Measurements from ENCODE around the gene PPAN.

GRCh38 chr19:10092648-10093294, 13.4 kb upstream of the PPAN start:
- no peak for TF ChIP-seq CTCF (IDR thresholded peaks at IDR 0.05; ENCODE audit: low read depth, low read length)
- TF ChIP-seq MAX (IDR thresholded peaks at IDR 0.05; ENCODE audit: low read depth, low read length), result no peak
- TF ChIP-seq POLR2A (IDR thresholded peaks at IDR 0.05; ENCODE audit: extremely low read depth, insufficient read length), result no peak
- no peak for TF ChIP-seq MYC (IDR thresholded peaks at IDR 0.05; ENCODE audit: low read depth, low read length)

Data from NB4 (cell line).